ENCODE measurements around the gene LAMC2.

Gene LAMC2

GRCh38 chr1:183152180-183152579 lies 33.9 kb upstream of the LAMC2 start:
- no peak for TF ChIP-seq CTCF (IDR thresholded peaks at IDR 0.05; ENCODE audit: low read length, missing control alignments)
- DNase-seq (ENCODE audit: low read depth): no peak
- no peak overlapping the region for H3K4me3 ChIP-seq (replicated peaks; ENCODE audit: low read depth, low read length)

GRCh38 chr1:183155939-183156338 lies 30.1 kb upstream of the LAMC2 start:
- TF ChIP-seq CTCF (IDR thresholded peaks at IDR 0.05; ENCODE audit: low read length, missing control alignments): no peak
- DNase-seq (ENCODE audit: low read depth): no peak

GRCh38 chr1:183159960-183160359 lies 26.1 kb upstream of the LAMC2 start:
- TF ChIP-seq CTCF (IDR thresholded peaks at IDR 0.05; ENCODE audit: low read length, missing control alignments): no peak
- no peak for DNase-seq (ENCODE audit: low read depth)
- H3K4me3 ChIP-seq (replicated peaks; ENCODE audit: low read depth, low read length): no peak overlapping the region

More at GRCh38 chr1:183155939-183156338, 30.1 kb upstream of the LAMC2 start:
- H3K4me3 ChIP-seq (replicated peaks; ENCODE audit: low read depth, low read length): no peak overlapping the region

- H3K4me3 ChIP-seq (replicated peaks; ENCODE audit: low read depth, low read length): no peak overlapping the region
- no peak for DNase-seq (ENCODE audit: low read depth)
- no peak for TF ChIP-seq CTCF (IDR thresholded peaks at IDR 0.05; ENCODE audit: low read length, missing control alignments)
Observed at GRCh38 chr1:183161391-183161790, 24.7 kb upstream of the LAMC2 start.

GRCh38 chr1:183163316-183163715 lies 22.7 kb upstream of the LAMC2 start:
- TF ChIP-seq CTCF (IDR thresholded peaks at IDR 0.05; ENCODE audit: low read length, missing control alignments): no peak
- no peak overlapping the region for H3K4me3 ChIP-seq (replicated peaks; ENCODE audit: low read depth, low read length)
- DNase-seq (ENCODE audit: low read depth): peak; percentile 51

- TF ChIP-seq CTCF (IDR thresholded peaks at IDR 0.05; ENCODE audit: low read length, missing control alignments): no peak
- H3K4me3 ChIP-seq (replicated peaks; ENCODE audit: low read depth, low read length): no peak overlapping the region
- peak; percentile 68 for DNase-seq (ENCODE audit: low read depth)
Observed at GRCh38 chr1:183164340-183164739, 21.7 kb upstream of the LAMC2 start.

GRCh38 chr1:183164963-183165362 lies 21.1 kb upstream of the LAMC2 start:
- TF ChIP-seq CTCF (IDR thresholded peaks at IDR 0.05; ENCODE audit: low read length, missing control alignments): no peak
- DNase-seq (ENCODE audit: low read depth): no peak
- no peak overlapping the region for H3K4me3 ChIP-seq (replicated peaks; ENCODE audit: low read depth, low read length)
